ENCODE measurements around the gene SAT2.
A peak's percentile ranks its signal among the peaks of the same experiment; 100 is the strongest.

The SAT2 gene

GRCh38 chr17:7579001-7579833 lies 48.4 kb downstream of the SAT2 start, which contains the start of gene CD68:
TSS of gene CD68 (plus strand) at chr17:7579638. CDS start at chr17:7579678, 40 bp downstream.
- H3K9me3 Mint-ChIP-seq = no peaks in the 10 kb centered on the region
- DNase-seq = peak; percentile 78

GRCh38 chr17:7577327-7578199 lies 50.1 kb downstream of the SAT2 start:
- ATAC-seq = no peak
- H3K27me3 Mint-ChIP-seq = peaks cover 6% of the 10 kb centered on the region
- no peak for DNase-seq
- H3K27ac Mint-ChIP-seq = peak overlapping the region; percentile 100
- H3K36me3 Mint-ChIP-seq (ENCODE audit: low read depth) = peaks cover 75% of the 10 kb centered on the region
- peaks cover 90% of the 10 kb centered on the region for H3K4me1 Mint-ChIP-seq
- no peaks in the 10 kb centered on the region for H3K9me3 Mint-ChIP-seq
- peak overlapping the region; percentile 91 for H3K4me3 Mint-ChIP-seq

More at GRCh38 chr17:7579001-7579833, 48.4 kb downstream of the SAT2 start, which contains the start of gene CD68:
- Mint-ChIP-seq H3K4me3 (peak within 1 kb of the TSS; percentile 91), H3K4me1 (peaks cover 91% of the 10 kb centered on the region), H3K27me3 (no peaks in the 10 kb centered on the region), H3K36me3 (ENCODE audit: low read depth) (peaks cover 63% of the 10 kb centered on the region), H3K27ac (peak within 1 kb of the TSS; percentile 100)
- peak; percentile 76 for ATAC-seq

GRCh38 chr17:7576432-7576937 lies 51.1 kb downstream of the SAT2 start:
- peaks cover 6% of the 10 kb centered on the region for H3K27me3 Mint-ChIP-seq
- DNase-seq (no peak), ATAC-seq (no peak)
- H3K9me3 Mint-ChIP-seq = no peaks in the 10 kb centered on the region
- H3K4me1 Mint-ChIP-seq = peaks cover 82% of the 10 kb centered on the region
- peak overlapping the region; percentile 100 for H3K27ac Mint-ChIP-seq
- H3K4me3 Mint-ChIP-seq = peak overlapping the region; percentile 91
- H3K36me3 Mint-ChIP-seq (ENCODE audit: low read depth) = peaks cover 76% of the 10 kb centered on the region
